ENCODE data around the gene OR8J3. TPM values are rescaled to one million over a fixed set of nuclear protein-coding genes. Genes with fewer than 3 reads are reported as not detected.

Gene OR8J3
- total and polyA plus RNA-seq, 2 experiments from 2014 or later: not detected

DNA sequence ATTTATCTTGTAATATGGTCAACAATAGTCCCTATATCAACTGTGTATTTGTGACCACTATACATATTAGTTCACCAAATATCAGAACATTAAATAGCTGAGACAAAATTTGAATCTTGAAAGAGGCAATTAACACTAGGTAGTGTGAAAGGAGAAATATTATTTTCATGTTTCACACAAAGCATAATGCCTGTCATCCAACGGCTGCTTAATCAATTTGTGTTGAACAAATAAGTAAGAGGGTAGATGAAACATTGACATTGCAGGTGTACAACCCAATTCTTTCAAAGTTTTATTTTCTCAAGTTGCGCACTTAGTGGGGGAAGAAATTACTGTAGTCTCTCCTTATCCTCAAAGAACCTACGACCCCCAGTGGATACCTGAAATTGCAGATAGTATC, 50.3 kb downstream of the OR8J3 start:
- 27 to 34% methylated on average over 3 of the region's 3 CpGs for WGBS, 2 experiments (ENCODE audit: low coverage in 1 of 2, low lambda C conversion rate in 2 of 2, missing lambda C conversion rate in 2 of 2)
- H2AFZ ChIP-seq: no peak overlapping the region
- H3K79me2 ChIP-seq (ENCODE audit: insufficient read depth): no peaks in the 10 kb centered on the region
- DNase-seq: no peak
- H3K36me3 ChIP-seq (ENCODE audit: low read depth): no peaks in the 10 kb centered on the region
- no peaks in the 10 kb centered on the region for H3K9me3 ChIP-seq (ENCODE audit: low read depth)
- no peaks in the 10 kb centered on the region for H3K4me1 ChIP-seq (ENCODE audit: insufficient read depth)
- in situ Hi-C loops (cut with MboI): no loop called here
- H3K27ac ChIP-seq: no peak overlapping the region
- no peaks in the 10 kb centered on the region for H3K27me3 ChIP-seq (replicated peaks; ENCODE audit: insufficient read depth)
- H3K9me2 ChIP-seq (ENCODE audit: insufficient read depth): no peaks in the 10 kb centered on the region
- H4K20me1 ChIP-seq (ENCODE audit: insufficient read depth): no peaks in the 10 kb centered on the region
- TF ChIP-seq EZH2 (IDR thresholded peaks at IDR 0.05; ENCODE audit: insufficient read depth, poor library complexity, severe bottlenecking): no peak
- no peak for TF ChIP-seq EZH2phosphoT487 (IDR thresholded peaks at IDR 0.05; ENCODE audit: insufficient read depth, low read depth)
- no peak overlapping the region for H3K4me3 ChIP-seq
- H3K4me2 ChIP-seq (ENCODE audit: unreplicated experiment): no peak overlapping the region
- no peak overlapping the region for H3K9ac ChIP-seq
- no peaks in the 10 kb centered on the region for H3F3A ChIP-seq (ENCODE audit: insufficient read depth)

Small RNA genes within 50 kb of the gene (small RNA-seq; reads per million reads assigned to genes)
- gene OR8I4P (ENCODE audit: low read depth, low replicate concordance): not detected

Other genes starting within 250 kb of the OR8J3 start
- not detected in 2 replicates for gene OR5W2, start 225.6 kb downstream of the OR8J3 start, total RNA-seq (2014; rRNA removed; shearing (Covaris generic))
- not detected in 2 replicates for gene OR5W2, start 225.6 kb downstream of the OR8J3 start, polyA plus RNA-seq (2016; fragmentation: Nextera tagmentation; extraction: Ambion mirVana)
- not detected in 2 replicates for gene OR5I1, start 203.8 kb downstream of the OR8J3 start, total RNA-seq (2014; rRNA removed; shearing (Covaris generic))
- gene OR5I1, start 203.8 kb downstream of the OR8J3 start, polyA plus RNA-seq (2016; fragmentation: Nextera tagmentation; extraction: Ambion mirVana): not detected in 2 replicates
- gene OR10AG1, start 170.3 kb downstream of the OR8J3 start, total RNA-seq (2014; rRNA removed; shearing (Covaris generic)): not detected in 2 replicates
- gene OR10AG1, start 170.3 kb downstream of the OR8J3 start, polyA plus RNA-seq (2016; fragmentation: Nextera tagmentation; extraction: Ambion mirVana): not detected in 2 replicates
- not detected in 2 replicates for gene OR5F1, start 145.6 kb downstream of the OR8J3 start, total RNA-seq (2014; rRNA removed; shearing (Covaris generic))
- not detected in 2 replicates for gene OR5F1, start 145.6 kb downstream of the OR8J3 start, polyA plus RNA-seq (2016; fragmentation: Nextera tagmentation; extraction: Ambion mirVana)
- gene OR5AS1, start 112.5 kb downstream of the OR8J3 start, total RNA-seq (2014; rRNA removed; shearing (Covaris generic)): not detected in 2 replicates
- gene OR5AS1, start 112.5 kb downstream of the OR8J3 start, polyA plus RNA-seq (2016; fragmentation: Nextera tagmentation; extraction: Ambion mirVana): not detected in 2 replicates
- not detected in 2 replicates for gene OR8I2, start 46.9 kb downstream of the OR8J3 start, total RNA-seq (2014; rRNA removed; shearing (Covaris generic))
- not detected in 2 replicates for gene OR8I2, start 46.9 kb downstream of the OR8J3 start, polyA plus RNA-seq (2016; fragmentation: Nextera tagmentation; extraction: Ambion mirVana)
- not detected in 2 replicates for gene OR8H2, start 36.5 kb downstream of the OR8J3 start, total RNA-seq (2014; rRNA removed; shearing (Covaris generic))
- gene OR8H2, start 36.5 kb downstream of the OR8J3 start, polyA plus RNA-seq (2016; fragmentation: Nextera tagmentation; extraction: Ambion mirVana): not detected in 2 replicates
- gene OR8H3, start 17.8 kb downstream of the OR8J3 start, total RNA-seq (2014; rRNA removed; shearing (Covaris generic)): not detected in 2 replicates
- gene OR8H3, start 17.8 kb downstream of the OR8J3 start, polyA plus RNA-seq (2016; fragmentation: Nextera tagmentation; extraction: Ambion mirVana): not detected in 2 replicates
- not detected in 2 replicates for gene OR8K5, start 20.1 kb upstream of the OR8J3 start, total RNA-seq (2014; rRNA removed; shearing (Covaris generic))
- not detected in 2 replicates for gene OR8K5, start 20.1 kb upstream of the OR8J3 start, polyA plus RNA-seq (2016; fragmentation: Nextera tagmentation; extraction: Ambion mirVana)
- not detected in 2 replicates for gene OR5J2, start 36.4 kb upstream of the OR8J3 start, total RNA-seq (2014; rRNA removed; shearing (Covaris generic))
- not detected in 2 replicates for gene OR5J2, start 36.4 kb upstream of the OR8J3 start, polyA plus RNA-seq (2016; fragmentation: Nextera tagmentation; extraction: Ambion mirVana)
- gene OR5T2, start 94.1 kb upstream of the OR8J3 start, total RNA-seq (2014; rRNA removed; shearing (Covaris generic)): not detected in 2 replicates
- not detected in 2 replicates for gene OR5T2, start 94.1 kb upstream of the OR8J3 start, polyA plus RNA-seq (2016; fragmentation: Nextera tagmentation; extraction: Ambion mirVana)
- not detected in 2 replicates for gene OR5T3, start 112.1 kb upstream of the OR8J3 start, total RNA-seq (2014; rRNA removed; shearing (Covaris generic))
- not detected in 2 replicates for gene OR5T3, start 112.1 kb upstream of the OR8J3 start, polyA plus RNA-seq (2016; fragmentation: Nextera tagmentation; extraction: Ambion mirVana)
- not detected in 2 replicates for gene OR5T1, start 134.0 kb upstream of the OR8J3 start, total RNA-seq (2014; rRNA removed; shearing (Covaris generic))
- not detected in 2 replicates for gene OR5T1, start 134.0 kb upstream of the OR8J3 start, polyA plus RNA-seq (2016; fragmentation: Nextera tagmentation; extraction: Ambion mirVana)
- not detected in 2 replicates for gene OR8H1, start 152.1 kb upstream of the OR8J3 start, total RNA-seq (2014; rRNA removed; shearing (Covaris generic))
- not detected in 2 replicates for gene OR8H1, start 152.1 kb upstream of the OR8J3 start, polyA plus RNA-seq (2016; fragmentation: Nextera tagmentation; extraction: Ambion mirVana)
- not detected in 2 replicates for gene OR8K3, start 174.9 kb upstream of the OR8J3 start, total RNA-seq (2014; rRNA removed; shearing (Covaris generic))
- not detected in 2 replicates for gene OR8K3, start 174.9 kb upstream of the OR8J3 start, polyA plus RNA-seq (2016; fragmentation: Nextera tagmentation; extraction: Ambion mirVana)
- gene OR8K1, start 205.8 kb upstream of the OR8J3 start, total RNA-seq (2014; rRNA removed; shearing (Covaris generic)): not detected in 2 replicates
- gene OR8K1, start 205.8 kb upstream of the OR8J3 start, polyA plus RNA-seq (2016; fragmentation: Nextera tagmentation; extraction: Ambion mirVana): not detected in 2 replicates
- not detected in 2 replicates for gene OR8J1, start 214.1 kb upstream of the OR8J3 start, total RNA-seq (2014; rRNA removed; shearing (Covaris generic))
- gene OR8J1, start 214.1 kb upstream of the OR8J3 start, polyA plus RNA-seq (2016; fragmentation: Nextera tagmentation; extraction: Ambion mirVana): not detected in 2 replicates
- not detected in 2 replicates for gene OR8U1, start 235.4 kb upstream of the OR8J3 start, total RNA-seq (2014; rRNA removed; shearing (Covaris generic))
- not detected in 2 replicates for gene OR8U1, start 235.4 kb upstream of the OR8J3 start, polyA plus RNA-seq (2016; fragmentation: Nextera tagmentation; extraction: Ambion mirVana)